ENCODE measurements around the gene PTGFRN. TPM values are rescaled to one million over a fixed set of nuclear protein-coding genes. Genes with fewer than 3 reads are reported as not detected.
"Not testable (repeated sequence)": the region's sequence is repeated elsewhere in the genome, so short reads cannot be mapped to it uniquely, and the experiment has no call there.

PTGFRN gene
- 40.2 and 52.7 TPM in 2 replicates for total RNA-seq

DNA sequence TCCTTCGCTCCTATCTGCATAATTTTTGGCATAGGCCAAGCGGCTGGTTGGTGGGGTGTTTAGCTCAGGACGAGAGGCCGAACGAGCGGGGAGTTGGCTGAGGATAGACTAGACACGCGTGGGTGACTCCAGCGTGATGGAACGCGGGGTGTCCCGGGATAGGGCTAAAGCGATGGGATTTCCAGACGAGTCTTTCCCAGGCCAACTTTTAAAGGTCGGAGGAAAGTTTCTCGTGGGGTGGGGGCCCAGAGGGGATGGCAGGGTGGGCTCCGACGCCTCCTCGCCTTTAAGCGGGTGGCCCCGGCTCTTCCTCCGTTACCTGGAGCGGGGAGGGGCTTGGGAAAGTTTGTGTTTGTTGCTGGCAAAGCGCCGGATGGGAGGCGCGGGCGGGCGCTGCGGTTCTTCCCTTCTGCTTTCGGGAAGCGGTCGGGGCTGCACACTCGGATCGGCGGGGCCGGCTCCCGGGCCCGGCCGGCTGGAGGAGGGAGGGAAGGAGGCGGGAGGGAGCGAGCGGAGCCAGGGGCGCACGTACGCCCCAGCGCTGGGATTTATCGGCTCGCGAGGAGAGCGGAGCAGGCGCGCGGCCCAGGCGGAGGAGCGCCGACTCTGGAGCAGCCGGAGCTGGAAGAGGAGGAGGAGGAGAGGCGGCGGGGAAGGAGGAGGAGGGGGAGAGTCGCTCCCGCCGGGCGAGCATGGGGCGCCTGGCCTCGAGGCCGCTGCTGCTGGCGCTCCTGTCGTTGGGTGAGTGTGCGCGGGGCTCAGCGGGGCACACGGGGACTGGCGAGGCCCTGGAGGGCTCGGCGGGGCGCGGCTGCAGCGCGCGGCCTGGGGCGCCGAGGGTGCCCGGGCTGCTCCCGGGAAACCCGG is at the start of gene PTGFRN:
PTGFRN (plus strand) TSS at position 405 of the 867 bp plus-strand sequence; CDS start at position 693, 288 bp downstream.
- no peak within 1 kb of the TSS for H3K27ac ChIP-seq (ENCODE audit: low read depth, low read length)
- peak within 1 kb of the TSS; percentile 63 for H3K4me3 ChIP-seq (ENCODE audit: insufficient read depth, low read length)
- no peaks in the 10 kb centered on the region for H3K9me3 ChIP-seq (ENCODE audit: low read depth, low read length)
- H3K27me3 ChIP-seq (ENCODE audit: insufficient read depth, low read length): peaks cover 14% of the 10 kb centered on the region
- no peaks in the 10 kb centered on the region for H3K4me1 ChIP-seq (ENCODE audit: insufficient read depth, low read length)
- H3K4me2 ChIP-seq (ENCODE audit: insufficient read depth, low read length): peak within 1 kb of the TSS; percentile 66
- no peaks in the 10 kb centered on the region for H3K36me3 ChIP-seq (ENCODE audit: insufficient read depth, low read length)
- no peaks in the 10 kb centered on the region for H3K79me2 ChIP-seq (ENCODE audit: insufficient read depth, low read length)
- peak; percentile 96 for DNase-seq (ENCODE audit: insufficient read length, low spot score, missing footprints)
- TF ChIP-seq, protein P1, sequence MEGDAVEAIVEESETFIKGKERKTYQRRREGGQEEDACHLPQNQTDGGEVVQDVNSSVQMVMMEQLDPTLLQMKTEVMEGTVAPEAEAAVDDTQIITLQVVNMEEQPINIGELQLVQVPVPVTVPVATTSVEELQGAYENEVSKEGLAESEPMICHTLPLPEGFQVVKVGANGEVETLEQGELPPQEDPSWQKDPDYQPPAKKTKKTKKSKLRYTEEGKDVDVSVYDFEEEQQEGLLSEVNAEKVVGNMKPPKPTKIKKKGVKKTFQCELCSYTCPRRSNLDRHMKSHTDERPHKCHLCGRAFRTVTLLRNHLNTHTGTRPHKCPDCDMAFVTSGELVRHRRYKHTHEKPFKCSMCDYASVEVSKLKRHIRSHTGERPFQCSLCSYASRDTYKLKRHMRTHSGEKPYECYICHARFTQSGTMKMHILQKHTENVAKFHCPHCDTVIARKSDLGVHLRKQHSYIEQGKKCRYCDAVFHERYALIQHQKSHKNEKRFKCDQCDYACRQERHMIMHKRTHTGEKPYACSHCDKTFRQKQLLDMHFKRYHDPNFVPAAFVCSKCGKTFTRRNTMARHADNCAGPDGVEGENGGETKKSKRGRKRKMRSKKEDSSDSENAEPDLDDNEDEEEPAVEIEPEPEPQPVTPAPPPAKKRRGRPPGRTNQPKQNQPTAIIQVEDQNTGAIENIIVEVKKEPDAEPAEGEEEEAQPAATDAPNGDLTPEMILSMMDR (IDR thresholded peaks at IDR 0.05; ENCODE audit: extremely low read depth, low read depth, low read length): no peak
- H2AFZ ChIP-seq (ENCODE audit: low read length): peak within 1 kb of the TSS; percentile 73
- no peaks in the 10 kb centered on the region for H4K20me1 ChIP-seq (ENCODE audit: insufficient read depth, low read length)

DNA sequence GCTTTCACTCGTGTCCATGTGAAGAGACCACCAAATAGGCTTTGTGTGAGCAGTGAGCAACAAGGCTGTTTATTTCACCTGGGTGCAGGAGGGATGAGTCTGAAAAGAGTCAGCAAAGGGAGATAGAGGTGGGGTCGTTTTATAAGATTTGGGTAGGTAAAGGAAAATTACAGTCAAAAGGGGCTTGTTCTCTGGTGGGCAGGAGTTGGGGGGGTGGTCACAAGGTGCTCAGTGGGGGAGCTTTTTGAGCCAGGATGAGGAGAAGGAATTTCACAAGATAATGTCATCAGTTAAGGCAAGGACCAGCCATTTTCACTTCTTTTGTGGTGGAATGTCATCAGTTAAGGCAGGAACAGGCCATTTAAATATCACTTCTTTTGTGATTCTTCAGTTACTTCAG is 49.5 kb upstream of the PTGFRN start:
- H3K79me2 ChIP-seq (ENCODE audit: insufficient read depth, low read length); H2AFZ ChIP-seq (ENCODE audit: low read length); H3K9me3 ChIP-seq (ENCODE audit: low read depth, low read length); H3K27ac ChIP-seq (ENCODE audit: low read depth, low read length); H3K27me3 ChIP-seq (ENCODE audit: insufficient read depth, low read length); H3K36me3 ChIP-seq (ENCODE audit: insufficient read depth, low read length); H3K4me2 ChIP-seq (ENCODE audit: insufficient read depth, low read length); H4K20me1 ChIP-seq (ENCODE audit: insufficient read depth, low read length); H3K4me3 ChIP-seq (ENCODE audit: insufficient read depth, low read length); DNase-seq (ENCODE audit: insufficient read length, low spot score, missing footprints): not testable (repeated sequence)
- peaks cover 13% of the 10 kb centered on the region for H3K4me1 ChIP-seq (ENCODE audit: insufficient read depth, low read length)

DNA sequence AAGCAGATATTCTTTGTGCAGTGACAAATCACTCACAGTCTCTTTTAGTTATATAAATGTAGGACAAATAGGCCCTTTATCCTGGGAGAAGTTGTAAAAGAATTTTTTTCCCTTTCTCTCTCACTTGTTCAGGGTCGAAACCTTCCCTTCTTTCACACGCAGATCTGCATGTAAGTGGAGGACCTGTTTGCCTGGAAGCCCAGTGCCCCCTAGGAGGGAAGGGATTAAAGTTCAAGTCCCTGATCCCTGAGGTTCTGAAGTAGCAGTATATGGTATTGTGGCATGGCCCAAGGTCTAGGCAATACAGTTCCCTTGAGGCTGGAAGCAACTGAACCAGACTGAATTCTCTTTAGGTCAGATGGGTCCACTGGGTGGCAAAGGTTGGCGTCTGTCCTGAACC is 48.6 kb upstream of the PTGFRN start:
- Histone ChIP-seq H3K36me3 (ENCODE audit: insufficient read depth, low read length) (no peaks in the 10 kb centered on the region), H3K27me3 (ENCODE audit: insufficient read depth, low read length) (no peaks in the 10 kb centered on the region), H3K4me2 (ENCODE audit: insufficient read depth, low read length) (no peak overlapping the region), H4K20me1 (ENCODE audit: insufficient read depth, low read length) (no peaks in the 10 kb centered on the region), H3K27ac (ENCODE audit: low read depth, low read length) (no peak overlapping the region), H3K9me3 (ENCODE audit: low read depth, low read length) (no peaks in the 10 kb centered on the region), H2AFZ (ENCODE audit: low read length) (no peak overlapping the region), H3K4me3 (ENCODE audit: insufficient read depth, low read length) (no peak overlapping the region), H3K4me1 (ENCODE audit: insufficient read depth, low read length) (peaks cover 4% of the 10 kb centered on the region), H3K79me2 (ENCODE audit: insufficient read depth, low read length) (no peaks in the 10 kb centered on the region)
- no peak for DNase-seq (ENCODE audit: insufficient read length, low spot score, missing footprints)
- TF ChIP-seq, protein P1 (IDR thresholded peaks at IDR 0.05; ENCODE audit: extremely low read depth, low read depth, low read length): no peak

DNA sequence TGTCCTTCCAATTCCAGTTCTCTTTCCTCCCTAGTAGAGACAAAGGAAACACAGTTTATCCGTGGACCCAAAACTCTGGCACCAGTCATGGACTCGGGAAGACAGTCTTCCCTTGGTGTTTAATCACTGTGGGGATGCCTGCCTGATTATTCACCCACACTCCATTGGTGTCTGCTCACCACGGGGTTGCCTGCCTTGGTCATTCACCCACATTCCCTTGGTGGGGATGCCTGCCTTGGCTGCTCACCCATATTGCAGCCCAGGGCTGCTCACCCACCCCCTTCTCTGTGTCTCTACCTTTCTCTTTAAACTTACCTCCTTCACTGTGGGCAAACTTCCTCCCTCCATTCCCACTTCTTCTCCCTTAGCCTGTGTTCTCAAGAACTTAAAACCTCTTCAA is 46.7 kb upstream of the PTGFRN start:
- H3K27ac ChIP-seq (ENCODE audit: low read depth, low read length); H3K4me3 ChIP-seq (ENCODE audit: insufficient read depth, low read length); H3K9me3 ChIP-seq (ENCODE audit: low read depth, low read length); H3K4me1 ChIP-seq (ENCODE audit: insufficient read depth, low read length); DNase-seq (ENCODE audit: insufficient read length, low spot score, missing footprints); H2AFZ ChIP-seq (ENCODE audit: low read length); H4K20me1 ChIP-seq (ENCODE audit: insufficient read depth, low read length); H3K36me3 ChIP-seq (ENCODE audit: insufficient read depth, low read length); H3K27me3 ChIP-seq (ENCODE audit: insufficient read depth, low read length); H3K4me2 ChIP-seq (ENCODE audit: insufficient read depth, low read length); H3K79me2 ChIP-seq (ENCODE audit: insufficient read depth, low read length): not testable (repeated sequence)

DNA sequence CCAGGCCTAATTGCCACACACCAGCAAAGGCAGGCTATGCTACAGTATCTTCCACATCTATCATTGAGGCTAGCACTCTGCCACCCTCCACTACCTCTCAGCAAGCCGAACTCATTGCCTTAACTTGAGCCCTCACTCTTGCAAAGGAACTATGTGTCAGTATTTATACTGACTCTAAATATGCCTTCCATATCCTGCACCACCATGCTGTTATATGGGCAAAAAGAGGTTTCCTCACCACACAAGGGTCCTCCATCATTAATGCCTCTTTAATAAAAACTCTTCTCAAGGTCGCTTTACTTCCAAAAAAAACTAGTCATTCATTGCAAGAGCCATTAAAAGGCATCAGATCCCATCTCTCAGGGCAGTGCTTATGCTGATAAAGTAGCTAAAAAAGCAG is 43.2 kb upstream of the PTGFRN start:
- H3K4me3 ChIP-seq (ENCODE audit: insufficient read depth, low read length); H3K4me1 ChIP-seq (ENCODE audit: insufficient read depth, low read length); DNase-seq (ENCODE audit: insufficient read length, low spot score, missing footprints); H3K9me3 ChIP-seq (ENCODE audit: low read depth, low read length); H3K27me3 ChIP-seq (ENCODE audit: insufficient read depth, low read length); H3K27ac ChIP-seq (ENCODE audit: low read depth, low read length); H3K36me3 ChIP-seq (ENCODE audit: insufficient read depth, low read length); H3K4me2 ChIP-seq (ENCODE audit: insufficient read depth, low read length); H3K79me2 ChIP-seq (ENCODE audit: insufficient read depth, low read length); H4K20me1 ChIP-seq (ENCODE audit: insufficient read depth, low read length); H2AFZ ChIP-seq (ENCODE audit: low read length): not testable (repeated sequence)

Measured in osteoblast (primary cell).